Neuronal stem cell (in vitro differentiated cells): Measurements from ENCODE around the gene ESPNL.

ENCODE experiments used
- DNase-seq: peaks from one replicate; pipeline ENCODE4 v3.0.0-alpha.2; 2013; ENCODE audit warnings: low spot score
- H2AFZ ChIP-seq: one replicate; pipeline ENCODE4 v1.6.1; 2013; ENCODE audit warnings: mild to moderate bottlenecking, low read length, inconsistent platforms
- H2AK5ac ChIP-seq: 2 replicates; pipeline ENCODE4 v1.6.1; 2013; ENCODE audit warnings: low read depth, mild to moderate bottlenecking, inconsistent platforms, low read length, moderate library complexity, mixed read lengths
- H2BK120ac ChIP-seq: 2 replicates; pipeline ENCODE4 v1.6.1; 2013; ENCODE audit warnings: low read depth, mild to moderate bottlenecking, inconsistent platforms, low read length, moderate library complexity, mixed read lengths
- H2BK12ac ChIP-seq: one replicate; pipeline ENCODE4 v1.6.1; 2013; ENCODE audit warnings: low read length, inconsistent platforms
- H2BK15ac ChIP-seq: 2 replicates; pipeline ENCODE4 v1.6.1; 2013; ENCODE audit warnings: mild to moderate bottlenecking, low read length, inconsistent platforms, mixed read lengths
- H2BK5ac ChIP-seq: one replicate; pipeline ENCODE4 v1.6.1; 2013; ENCODE audit warnings: inconsistent platforms, mild to moderate bottlenecking, low read length, moderate library complexity
- H3K14ac ChIP-seq: one replicate; pipeline ENCODE4 v1.6.1; 2013; ENCODE audit warnings: low read length, inconsistent platforms
- H3K18ac ChIP-seq: 2 replicates; pipeline ENCODE4 v1.6.1; 2013; ENCODE audit warnings: low read length, inconsistent platforms
- H3K23ac ChIP-seq: 2 replicates; pipeline ENCODE4 v1.6.1; 2013; ENCODE audit warnings: low read depth, mild to moderate bottlenecking, mixed read lengths, low read length, inconsistent platforms; ENCODE audit not compliant: poor library complexity
- H3K27ac ChIP-seq: replicated peaks from 3 replicates; pipeline ENCODE4 v1.5.1; 2013; ENCODE audit warnings: low read length, inconsistent platforms
- H3K27me3 ChIP-seq, 3 experiments: 2 replicates each; pipeline ENCODE4 v1.6.1; 2013; ENCODE audit warnings: low read length in 3 of 3, mild to moderate bottlenecking in 2 of 3, inconsistent platforms in 1 of 3, low read depth in 1 of 3, mixed read lengths in 1 of 3, moderate library complexity in 1 of 3; ENCODE audit not compliant: control insufficient read depth in 3 of 3, insufficient read depth in 3 of 3
- H3K36me3 ChIP-seq, 2 donors: replicated peaks in 1 of 2; 2 replicates each; pipeline ENCODE4 v1.6.1; 2013; ENCODE audit warnings: low read length in 2 of 2; ENCODE audit not compliant: control insufficient read depth in 2 of 2, insufficient read depth in 2 of 2
- H3K4ac ChIP-seq: 2 replicates; pipeline ENCODE4 v1.6.1; 2013; ENCODE audit warnings: inconsistent platforms, mild to moderate bottlenecking, low read length, moderate library complexity
- H3K4me1 ChIP-seq, 2 donors: 1 replicate in 1 of 2; 2 replicates in 1 of 2; pipeline ENCODE4 v1.6.1; 2013; ENCODE audit warnings: low read length in 2 of 2, low read depth in 1 of 2; ENCODE audit not compliant: control insufficient read depth in 2 of 2, insufficient read depth in 1 of 2
- H3K4me2 ChIP-seq: one replicate; pipeline ENCODE4 v1.6.1; 2013; ENCODE audit warnings: mild to moderate bottlenecking, low read length, inconsistent platforms; ENCODE audit not compliant: insufficient read depth, poor library complexity, severe bottlenecking
- H3K4me3 ChIP-seq, 2 donors: 2 replicates each; pipeline ENCODE4 v1.5.1; 2013; ENCODE audit warnings: low read length in 2 of 2, mild to moderate bottlenecking in 2 of 2, inconsistent platforms in 1 of 2, moderate library complexity in 1 of 2
- H3K79me1 ChIP-seq: one replicate; pipeline ENCODE4 v1.6.1; 2013; ENCODE audit warnings: low read depth, mild to moderate bottlenecking, inconsistent platforms, low read length, moderate library complexity
- H3K9ac ChIP-seq: one replicate; pipeline ENCODE4 v1.6.1; 2013; ENCODE audit warnings: mild to moderate bottlenecking, low read depth, low read length, inconsistent platforms; ENCODE audit not compliant: poor library complexity
- H3K9me3 ChIP-seq, 2 donors: replicated peaks in 1 of 2; 2 replicates each; pipeline versions ENCODE3 to v1.6.1; 2013; ENCODE audit warnings: low read length in 2 of 2, mild to moderate bottlenecking in 2 of 2, inconsistent platforms in 1 of 2, low read depth in 1 of 2, mixed read lengths in 1 of 2, moderate library complexity in 1 of 2; ENCODE audit not compliant: control insufficient read depth in 2 of 2, insufficient read depth in 1 of 2
- H4K8ac ChIP-seq: one replicate; pipeline ENCODE4 v1.6.1; 2013; ENCODE audit warnings: low read depth, mild to moderate bottlenecking, inconsistent platforms, low read length, moderate library complexity
- H4K91ac ChIP-seq: one replicate; pipeline ENCODE4 v1.6.1; 2013; ENCODE audit warnings: low read length, low read depth, mild to moderate bottlenecking, inconsistent platforms; ENCODE audit not compliant: poor library complexity
- WGBS, 2 donors: extraction: QIAGEN DNeasy Blood & Tissue Kit; methylation state at CpG; one replicate each; pipeline ENCODE4 v1.1.7; 2013; ENCODE audit warnings: missing lambda C conversion rate in 2 of 2, mixed read lengths in 1 of 2; ENCODE audit not compliant: insufficient read length in 2 of 2, insufficient replicate concordance in 1 of 2; ENCODE audit errors: extremely low coverage in 2 of 2; 5-methylcytosine and 5-hydroxymethylcytosine counted together

The ESPNL gene

DNA sequence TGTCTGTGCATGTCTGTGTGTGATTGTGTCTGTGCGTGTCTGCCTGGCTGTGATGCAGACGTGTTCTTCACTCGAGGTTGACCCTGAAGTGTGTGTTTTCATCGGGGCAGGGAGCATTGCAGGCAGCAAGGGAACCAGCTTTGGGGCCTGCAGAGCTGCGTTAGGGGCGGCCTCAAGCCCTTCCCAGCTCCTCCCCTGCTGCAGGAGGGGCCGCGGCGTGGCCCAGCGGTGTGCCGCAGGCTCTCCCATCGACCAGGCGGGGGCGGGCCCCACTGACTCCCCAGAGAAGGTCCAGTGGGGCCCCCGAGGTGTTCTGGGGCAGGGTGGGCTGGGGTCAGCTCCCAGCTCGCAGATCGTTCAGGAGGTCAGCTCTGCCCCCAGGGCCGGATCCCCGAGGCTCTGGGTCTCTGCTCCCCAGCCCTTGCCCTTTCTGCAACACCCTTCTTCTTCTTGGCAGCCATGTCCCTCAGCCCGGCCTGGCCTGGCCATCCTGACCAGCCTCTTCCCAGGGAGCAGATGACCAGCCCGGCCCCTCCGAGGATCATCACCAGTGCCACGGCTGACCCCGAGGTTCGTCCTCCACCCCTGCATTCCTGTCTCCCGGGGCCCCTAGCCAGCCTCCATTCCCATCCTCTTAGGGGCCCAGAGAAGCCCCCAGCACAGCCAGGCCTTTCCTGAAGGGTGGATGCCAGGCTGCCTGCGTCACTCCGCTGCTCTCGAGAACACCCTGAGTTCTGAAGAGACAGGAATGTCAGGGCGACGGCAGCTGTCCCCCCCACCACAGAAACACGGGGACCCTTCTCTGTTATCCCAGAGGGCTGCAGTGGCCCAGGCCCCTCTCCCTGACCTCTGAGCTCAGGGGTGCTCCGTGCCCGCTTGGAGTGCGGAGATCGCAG is 27.3 kb downstream of the ESPNL start:
- no peak for DNase-seq
- Histone ChIP-seq H3K9me3 (peaks cover 0 to 5% of the 10 kb centered on the region in 2 donors), H3K27ac (no peak overlapping the region), H3K4me3 (no peak overlapping the region), H2BK120ac (peak overlapping the region; percentile 11), H3K18ac (peak overlapping the region; percentile 92), H4K91ac (no peak overlapping the region), H3K79me1 (peaks cover 8% of the 10 kb centered on the region), H2AFZ (peak overlapping the region; percentile 81), H2BK12ac (peak overlapping the region; percentile 41), H3K23ac (peak overlapping the region; percentile 30), H4K8ac (no peak overlapping the region), H3K14ac (peak overlapping the region; percentile 47), H3K4me2 (no peak overlapping the region), H2BK15ac (peak overlapping the region; percentile 83), H3K36me3 (peaks cover 0 to 2% of the 10 kb centered on the region in 2 donors), H3K9ac (peak overlapping the region; percentile 27), H3K4me1 (peaks cover 2 to 5% of the 10 kb centered on the region in 2 donors), H2BK5ac (peak overlapping the region; percentile 90), H3K4ac (peak overlapping the region; percentile 53), H3K27me3 (peaks cover 0 to 3% (median 0%) of the 10 kb centered on the region in 3 experiments), H2AK5ac (peak overlapping the region; percentile 94)
- WGBS, 2 donors = no CpG with 5 or more reads among the region's 36 CpGs

DNA sequence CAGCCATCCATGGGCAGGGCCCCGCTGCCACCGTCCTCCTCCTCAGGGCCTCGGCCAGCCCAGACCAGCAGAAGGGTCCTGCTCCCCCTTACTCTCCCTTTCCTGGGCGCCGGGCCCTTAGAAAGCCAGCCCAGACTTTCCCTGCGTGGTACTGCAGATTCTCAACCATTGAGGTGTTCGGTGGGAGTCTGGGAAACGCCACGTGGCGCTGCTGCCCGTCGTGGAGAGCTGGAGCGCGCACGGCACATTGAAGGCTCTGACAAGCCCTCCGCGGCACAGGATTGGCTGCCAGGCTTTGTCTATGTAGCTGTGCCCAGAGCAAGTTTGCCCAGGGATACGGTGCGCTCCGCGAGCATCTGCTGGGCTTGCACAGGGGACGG is 27.9 kb downstream of the ESPNL start:
- H2BK120ac ChIP-seq = no peak overlapping the region
- H3K27me3 ChIP-seq = peaks cover 0 to 3% (median 0%) of the 10 kb centered on the region in 3 experiments
- peak overlapping the region; percentile 30 for H3K23ac ChIP-seq
- peaks cover 0 to 5% of the 10 kb centered on the region in 2 donors for H3K9me3 ChIP-seq
- peaks cover 2 to 5% of the 10 kb centered on the region in 2 donors for H3K4me1 ChIP-seq
- peaks cover 8% of the 10 kb centered on the region for H3K79me1 ChIP-seq
- peak overlapping the region; percentile 90 for H2BK5ac ChIP-seq
- H3K4me3 ChIP-seq = no peak overlapping the region
- H3K4me2 ChIP-seq = no peak overlapping the region
- WGBS, 2 donors = no CpG with 5 or more reads among the region's 22 CpGs
- no peak overlapping the region for H4K91ac ChIP-seq
- peak overlapping the region; percentile 81 for H2AFZ ChIP-seq
- no peak for DNase-seq
- peak overlapping the region; percentile 56 for H3K14ac ChIP-seq
- H3K9ac ChIP-seq = no peak overlapping the region
- H2BK12ac ChIP-seq = peak overlapping the region; percentile 41
- H2AK5ac ChIP-seq = peak overlapping the region; percentile 94
- H2BK15ac ChIP-seq = peak overlapping the region; percentile 83
- peaks cover 0 to 2% of the 10 kb centered on the region in 2 donors for H3K36me3 ChIP-seq
- H3K27ac ChIP-seq = no peak overlapping the region
- peak overlapping the region; percentile 53 for H3K4ac ChIP-seq
- no peak overlapping the region for H4K8ac ChIP-seq
- H3K18ac ChIP-seq = peak overlapping the region; percentile 92

DNA sequence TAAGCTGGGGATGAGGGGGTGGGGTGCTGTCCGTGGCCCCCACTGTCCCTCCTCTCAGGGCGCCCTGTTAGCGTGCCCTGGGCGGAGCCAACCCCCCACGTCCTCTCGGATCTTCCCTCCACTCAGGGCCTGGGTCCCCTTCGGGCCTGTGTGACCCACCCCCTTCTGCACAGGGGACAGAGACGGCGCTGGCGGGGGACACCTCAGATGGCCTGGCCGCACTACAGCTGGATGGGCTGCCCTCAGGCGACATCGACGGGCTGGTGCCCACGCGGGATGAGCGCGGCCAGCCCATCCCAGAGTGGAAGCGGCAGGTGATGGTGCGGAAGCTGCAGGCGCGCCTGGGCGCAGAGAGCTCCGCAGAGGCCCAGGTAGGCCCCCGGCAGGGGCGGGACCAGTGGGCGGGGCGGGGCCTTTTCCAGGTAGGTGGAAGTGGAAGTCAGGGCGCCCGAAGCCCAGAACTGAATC is 28.4 kb downstream of the ESPNL start:
- peaks cover 2 to 5% of the 10 kb centered on the region in 2 donors for H3K4me1 ChIP-seq
- peaks cover 0 to 3% (median 0%) of the 10 kb centered on the region in 3 experiments for H3K27me3 ChIP-seq
- H3K79me1 ChIP-seq = peaks cover 8% of the 10 kb centered on the region
- H3K4me2 ChIP-seq = no peak overlapping the region
- no peak overlapping the region for H2BK5ac ChIP-seq
- H2BK120ac ChIP-seq = no peak overlapping the region
- no peak overlapping the region for H3K4me3 ChIP-seq
- peak overlapping the region; percentile 4 for H3K9ac ChIP-seq
- H2BK12ac ChIP-seq = no peak overlapping the region
- H3K23ac ChIP-seq = no peak overlapping the region
- H2BK15ac ChIP-seq = peak overlapping the region; percentile 83
- DNase-seq = no peak
- H2AK5ac ChIP-seq = peak overlapping the region; percentile 94
- H3K9me3 ChIP-seq = peaks cover 0 to 5% of the 10 kb centered on the region in 2 donors
- H4K91ac ChIP-seq = peak overlapping the region; percentile 94
- no peak overlapping the region for H4K8ac ChIP-seq
- no peak overlapping the region for H2AFZ ChIP-seq
- no peak overlapping the region for H3K18ac ChIP-seq
- no CpG with 5 or more reads among the region's 30 CpGs for WGBS, 2 donors
- H3K14ac ChIP-seq = no peak overlapping the region
- H3K36me3 ChIP-seq = peaks cover 0 to 2% of the 10 kb centered on the region in 2 donors
- H3K27ac ChIP-seq = no peak overlapping the region
- no peak overlapping the region for H3K4ac ChIP-seq
